Effector memory CD4-positive, alpha-beta T cell (primary cell): ENCODE measurements around the gene FEM1B.

Experiments used
- DNase-seq, 3 donors: peaks; one replicate each; pipeline ENCODE4 v3.0.0-alpha.2; 2020
- H3K27ac ChIP-seq: 2 replicates; pipeline ENCODE4 v1.7.0; 2013; ENCODE audit warnings: mild to moderate bottlenecking, low read length, moderate library complexity; ENCODE audit not compliant: insufficient read depth, poor library complexity, severe bottlenecking
- H3K27me3 ChIP-seq: replicated peaks from 2 replicates; pipeline ENCODE4 v1.7.0; 2013; ENCODE audit warnings: mild to moderate bottlenecking, low read length; ENCODE audit not compliant: insufficient read depth, control insufficient read depth, poor library complexity, severe bottlenecking
- H3K36me3 ChIP-seq: 2 replicates; pipeline ENCODE4 v1.7.0; 2013; ENCODE audit warnings: mild to moderate bottlenecking, low read length, moderate library complexity; ENCODE audit not compliant: control insufficient read depth, insufficient read depth
- H3K4me1 ChIP-seq: 2 replicates; pipeline ENCODE4 v1.7.0; 2013; ENCODE audit warnings: low read length, mild to moderate bottlenecking; ENCODE audit not compliant: control insufficient read depth, insufficient read depth, poor library complexity, severe bottlenecking
- H3K4me3 ChIP-seq: 2 replicates; pipeline ENCODE4 v1.7.0; 2013; ENCODE audit warnings: low read length, low read depth, mild to moderate bottlenecking; ENCODE audit not compliant: insufficient read depth, poor library complexity, severe bottlenecking
- H3K9me3 ChIP-seq: 2 replicates; pipeline ENCODE4 v1.7.0; 2013; ENCODE audit warnings: mild to moderate bottlenecking, low read length, moderate library complexity; ENCODE audit not compliant: control insufficient read depth

Gene FEM1B

DNA sequence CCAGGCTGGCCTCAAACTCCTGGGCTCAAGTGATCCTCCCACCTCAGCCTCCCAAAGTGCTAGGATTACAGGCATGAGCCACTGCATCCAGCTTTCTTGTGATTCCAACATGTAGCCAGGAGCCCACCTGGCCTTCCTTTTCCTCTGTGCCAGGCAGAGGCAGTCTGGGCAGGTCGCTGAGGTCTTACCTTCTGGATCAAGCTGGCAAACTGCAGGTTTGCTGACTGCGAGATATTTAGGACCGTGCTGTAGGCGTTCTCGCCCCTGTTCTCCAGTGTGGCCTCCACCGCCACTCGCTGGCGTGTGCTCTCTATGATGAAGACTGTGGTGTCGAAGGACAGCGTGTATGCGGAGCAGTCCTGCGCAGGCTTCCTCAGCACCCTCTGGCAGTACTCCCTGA is 42.5 kb downstream of the FEM1B start:
- no peak overlapping the region for H3K4me3 ChIP-seq
- DNase-seq = no peak
- H3K27ac ChIP-seq = no peak overlapping the region
- H3K4me1 ChIP-seq = no peaks in the 10 kb centered on the region
- no peaks in the 10 kb centered on the region for H3K36me3 ChIP-seq
- H3K27me3 ChIP-seq = no peaks in the 10 kb centered on the region
- no peaks in the 10 kb centered on the region for H3K9me3 ChIP-seq

DNA sequence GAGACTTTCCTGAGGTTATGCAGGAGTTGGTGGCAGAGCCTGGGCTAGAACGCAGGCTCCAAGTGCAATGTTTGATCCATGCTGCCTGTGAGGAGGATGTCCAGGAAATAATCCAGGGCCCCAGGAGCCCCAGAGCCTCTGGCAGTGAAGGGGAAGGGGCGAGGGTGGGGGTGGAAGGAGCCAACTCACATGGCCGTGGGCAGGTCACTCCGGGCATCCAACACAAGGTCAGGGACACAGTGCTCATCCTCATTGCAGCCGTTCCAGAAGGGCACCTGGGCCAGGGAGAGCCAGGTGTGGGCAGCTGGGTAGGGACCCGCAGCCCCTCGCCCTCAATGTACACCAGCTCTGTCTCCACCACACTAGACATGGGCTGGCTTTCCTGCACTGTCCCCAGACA is 43.7 kb downstream of the FEM1B start:
- Histone ChIP-seq H3K4me1 (no peaks in the 10 kb centered on the region), H3K4me3 (no peak overlapping the region), H3K27ac (no peak overlapping the region), H3K36me3 (no peaks in the 10 kb centered on the region), H3K27me3 (no peaks in the 10 kb centered on the region), H3K9me3 (no peaks in the 10 kb centered on the region)
- no peak for DNase-seq

DNA sequence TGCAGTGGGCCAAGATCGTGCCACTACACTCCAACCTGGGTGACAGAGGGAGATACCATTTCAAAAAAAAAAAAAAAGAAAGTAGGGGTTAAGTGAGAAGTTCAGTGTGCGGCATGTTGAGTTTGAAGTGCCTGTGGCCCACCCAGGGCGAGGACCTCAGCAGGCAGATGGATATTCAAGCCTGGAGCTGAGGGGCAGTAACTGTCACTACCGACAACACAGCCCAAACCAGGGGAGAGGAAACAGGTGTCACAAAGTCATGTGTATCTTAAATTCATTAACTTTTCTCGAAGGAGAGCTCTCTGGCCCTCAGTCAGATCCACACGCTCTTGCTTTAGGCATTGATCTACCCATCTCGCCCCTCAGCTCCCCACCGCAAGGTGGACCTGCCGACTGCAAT is 45.3 kb downstream of the FEM1B start:
- Histone ChIP-seq H3K27me3 (no peaks in the 10 kb centered on the region), H3K4me1 (no peaks in the 10 kb centered on the region), H3K4me3 (no peak overlapping the region), H3K27ac (no peak overlapping the region), H3K9me3 (no peaks in the 10 kb centered on the region), H3K36me3 (no peaks in the 10 kb centered on the region)
- DNase-seq = no peak

DNA sequence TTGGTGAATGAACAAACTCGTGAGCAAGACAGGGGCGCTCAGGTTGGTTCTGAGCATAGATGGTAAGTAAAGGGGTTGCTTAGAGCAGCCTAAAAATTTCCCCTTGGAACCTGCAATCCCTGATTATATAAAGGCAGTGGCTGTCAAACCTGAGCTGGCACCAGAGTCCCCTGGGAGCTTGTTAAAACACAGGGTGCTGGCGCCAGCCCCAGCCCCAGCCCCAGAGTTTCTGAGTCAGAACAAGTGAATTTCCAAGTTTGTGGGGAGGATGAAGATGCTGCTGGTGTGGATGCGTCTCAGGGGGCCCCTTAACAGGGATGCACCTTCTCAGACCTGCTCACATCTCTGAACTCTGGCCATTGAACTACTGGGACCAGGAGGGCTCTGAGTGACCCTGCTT is 48.2 kb downstream of the FEM1B start:
- Histone ChIP-seq H3K27ac (no peak overlapping the region), H3K4me1 (no peaks in the 10 kb centered on the region), H3K9me3 (no peaks in the 10 kb centered on the region), H3K4me3 (no peak overlapping the region), H3K27me3 (no peaks in the 10 kb centered on the region), H3K36me3 (no peaks in the 10 kb centered on the region)
- DNase-seq = no peak

DNA sequence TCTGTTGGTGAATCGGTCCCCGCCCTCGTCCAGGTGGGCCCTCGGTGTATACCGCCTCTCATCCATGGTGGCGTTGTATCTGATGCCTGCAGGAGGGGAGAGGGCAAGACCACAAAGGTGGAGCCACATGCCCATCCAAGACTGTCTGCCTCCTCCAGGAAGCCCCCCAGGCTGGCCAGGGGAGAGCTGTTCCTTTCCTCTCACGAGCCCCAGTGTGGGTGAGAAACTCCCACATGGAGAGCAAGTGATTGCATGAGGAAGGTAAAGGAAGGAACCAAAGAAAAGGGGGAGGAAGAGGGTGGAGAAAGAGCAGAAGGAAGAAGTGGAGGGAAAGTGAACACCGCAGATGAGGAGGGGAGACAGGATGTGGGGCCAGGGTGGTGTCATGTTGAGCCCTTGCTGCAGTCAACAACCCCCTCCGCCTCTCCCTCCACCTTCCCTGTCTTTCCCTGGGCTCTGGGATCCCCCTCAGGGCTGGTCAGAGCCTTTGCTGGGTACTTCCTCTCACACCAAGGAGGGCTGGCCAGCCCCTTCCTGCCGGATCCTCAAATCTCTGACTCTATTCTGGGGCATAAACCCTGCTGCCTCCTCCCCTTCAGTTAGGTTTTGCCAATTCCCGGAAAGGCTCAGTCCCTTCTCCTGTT is 49.3 kb downstream of the FEM1B start:
- Histone ChIP-seq H3K36me3 (no peaks in the 10 kb centered on the region), H3K27me3 (no peaks in the 10 kb centered on the region), H3K4me1 (no peaks in the 10 kb centered on the region), H3K27ac (no peak overlapping the region), H3K9me3 (no peaks in the 10 kb centered on the region), H3K4me3 (no peak overlapping the region)
- DNase-seq = no peak

DNA sequence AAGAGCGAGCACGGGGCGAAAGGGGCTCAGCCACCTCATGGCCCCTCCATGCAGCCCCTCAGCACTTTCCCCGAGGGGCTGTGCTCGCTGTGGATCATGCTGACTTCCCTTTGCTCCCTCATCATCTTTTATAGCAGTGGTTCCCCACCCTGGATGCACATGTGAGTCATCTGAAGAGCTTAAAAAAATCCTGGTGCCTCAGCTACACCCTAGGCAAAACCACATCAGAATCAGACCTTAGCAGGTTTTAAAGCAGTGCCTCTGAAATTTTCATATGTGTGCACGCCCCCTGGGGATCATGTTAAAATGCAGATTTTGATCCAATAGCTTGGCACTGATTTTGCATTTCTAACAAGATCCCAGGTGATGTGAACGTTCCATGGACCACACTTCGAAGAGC is 50.9 kb downstream of the FEM1B start:
- H3K9me3 ChIP-seq = no peaks in the 10 kb centered on the region
- no peaks in the 10 kb centered on the region for H3K36me3 ChIP-seq
- H3K4me3 ChIP-seq = no peak overlapping the region
- no peak overlapping the region for H3K27ac ChIP-seq
- no peaks in the 10 kb centered on the region for H3K4me1 ChIP-seq
- DNase-seq = no peak
- H3K27me3 ChIP-seq = no peaks in the 10 kb centered on the region

DNA sequence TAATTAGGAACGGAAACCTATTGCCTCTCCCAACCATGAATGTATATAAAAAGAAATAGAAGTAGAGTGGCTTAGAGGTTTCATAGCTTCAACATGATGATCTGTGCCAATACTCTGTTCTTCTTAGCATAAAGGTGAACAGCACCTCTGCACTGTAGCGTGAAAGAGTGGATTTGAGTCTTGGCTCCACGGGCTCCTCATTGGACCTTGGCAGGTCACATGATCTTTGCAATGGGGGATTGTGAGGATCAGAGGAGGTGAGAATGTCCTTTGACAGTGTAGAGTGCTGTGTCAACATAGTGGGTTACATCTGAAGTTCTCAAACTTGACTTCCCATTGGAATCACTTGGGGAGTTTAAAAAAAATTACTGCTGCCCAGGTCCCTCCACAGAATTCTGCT is 51.4 kb downstream of the FEM1B start:
- H3K4me3 ChIP-seq = no peak overlapping the region
- no peaks in the 10 kb centered on the region for H3K9me3 ChIP-seq
- H3K27me3 ChIP-seq = no peaks in the 10 kb centered on the region
- no peak overlapping the region for H3K27ac ChIP-seq
- H3K36me3 ChIP-seq = no peaks in the 10 kb centered on the region
- H3K4me1 ChIP-seq = no peaks in the 10 kb centered on the region
- no peak for DNase-seq

DNA sequence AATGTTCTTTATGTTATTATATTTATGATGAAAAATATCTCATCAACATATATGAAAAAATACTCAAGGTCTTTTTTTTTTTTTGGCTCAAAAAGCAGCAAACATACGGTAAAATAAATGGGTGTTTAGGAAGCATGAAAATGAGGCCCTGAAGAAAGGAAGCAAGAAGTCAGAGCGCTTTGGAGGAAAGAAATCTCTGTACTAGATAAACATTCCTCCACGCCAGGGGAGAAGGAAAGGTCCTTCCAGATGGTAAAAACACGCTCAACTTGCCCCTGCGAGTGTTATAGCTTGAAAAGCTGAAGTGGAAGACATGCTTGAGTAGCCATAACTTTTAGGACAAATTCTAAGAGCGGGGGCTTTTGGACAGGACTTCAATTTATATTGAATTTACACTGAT is 52.9 kb downstream of the FEM1B start:
- Histone ChIP-seq H3K27me3 (no peaks in the 10 kb centered on the region), H3K36me3 (no peaks in the 10 kb centered on the region)

DNA sequence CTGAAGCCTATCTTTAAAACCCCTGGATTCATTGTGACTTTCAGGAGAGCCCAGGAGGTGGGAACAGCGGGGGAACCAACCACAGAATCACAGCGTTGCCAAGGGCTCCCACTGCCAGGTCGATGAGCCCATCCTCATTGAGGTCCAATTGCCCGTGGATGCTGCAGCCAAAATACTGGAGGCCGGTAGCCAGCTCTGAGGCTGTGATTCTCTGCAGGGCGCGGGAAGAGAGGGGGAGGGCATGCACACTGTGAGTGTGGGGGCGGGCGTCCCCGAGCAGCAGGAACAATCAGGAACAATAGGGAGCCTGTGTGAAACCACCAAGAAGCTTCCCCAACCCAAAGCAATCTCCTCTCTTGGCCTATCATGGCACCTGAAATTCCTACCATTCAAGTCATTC is 53.4 kb downstream of the FEM1B start:
- Histone ChIP-seq H3K27ac (no peak overlapping the region), H3K4me1 (no peaks in the 10 kb centered on the region), H3K4me3 (no peak overlapping the region), H3K9me3 (no peaks in the 10 kb centered on the region), H3K36me3 (no peaks in the 10 kb centered on the region), H3K27me3 (no peaks in the 10 kb centered on the region)
- DNase-seq = no peak

More for the DNA sequence above, 52.9 kb downstream of the FEM1B start:
- Histone ChIP-seq H3K4me1 (no peaks in the 10 kb centered on the region), H3K27ac (no peak overlapping the region), H3K9me3 (no peaks in the 10 kb centered on the region), H3K4me3 (no peak overlapping the region)
- no peak for DNase-seq

DNA sequence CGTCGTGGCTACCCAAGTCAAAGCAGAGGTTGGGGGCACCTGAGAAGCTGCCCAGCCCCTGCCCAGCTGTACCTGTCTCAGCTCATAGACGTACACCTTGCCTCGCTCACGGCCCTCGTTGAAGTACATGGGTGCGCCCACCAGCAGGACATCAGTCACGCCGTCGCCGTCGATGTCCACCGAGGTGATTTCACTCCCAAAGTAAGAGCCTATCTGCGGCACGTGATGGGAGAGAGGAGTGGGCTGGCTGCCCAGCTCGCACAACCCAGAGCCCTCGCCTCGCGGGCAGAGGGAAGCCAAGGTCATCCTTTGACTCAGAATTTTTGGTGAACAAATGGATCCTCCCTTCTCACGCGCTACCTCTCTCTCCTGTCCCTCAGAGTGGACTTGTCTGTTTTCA is 54.7 kb downstream of the FEM1B start:
- no peaks in the 10 kb centered on the region for H3K4me1 ChIP-seq
- no peak overlapping the region for H3K27ac ChIP-seq
- H3K27me3 ChIP-seq = no peaks in the 10 kb centered on the region
- no peaks in the 10 kb centered on the region for H3K36me3 ChIP-seq
- no peaks in the 10 kb centered on the region for H3K9me3 ChIP-seq
- H3K4me3 ChIP-seq = no peak overlapping the region
- DNase-seq = no peak
